Activated CD4-positive, alpha-beta T cell treated with anti-CD3 and anti-CD28 coated beads for 4 hours (primary cell): ENCODE measurements around the gene EYS.

Source experiments
- DNase-seq, 2 donors: peaks; one replicate each; pipeline ENCODE4 v3.0.0-alpha.2; 2020

EYS gene

GRCh38 chr6:64803470-64804166 is 903.4 kb downstream of the EYS start:
- no peak for DNase-seq

DNA sequence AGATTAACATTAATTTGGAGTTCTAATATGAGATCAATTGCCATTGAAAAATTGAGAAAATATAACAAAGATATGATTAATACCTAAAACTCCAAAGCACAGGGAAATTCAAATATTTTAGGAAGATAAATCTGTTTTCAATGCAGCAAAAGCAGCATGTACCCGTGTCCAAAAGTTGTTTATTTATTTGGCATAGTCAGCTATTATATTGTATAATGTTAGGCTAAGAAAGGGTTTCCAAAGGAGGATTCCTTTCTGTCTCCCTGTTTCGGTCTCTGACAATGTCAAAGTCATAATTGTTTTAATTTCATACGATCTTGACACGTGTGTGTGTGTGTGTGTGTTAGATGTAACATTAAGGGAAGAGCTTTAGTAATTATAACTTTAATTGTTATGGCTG is 914.5 kb downstream of the EYS start:
- DNase-seq: no peak

DNA sequence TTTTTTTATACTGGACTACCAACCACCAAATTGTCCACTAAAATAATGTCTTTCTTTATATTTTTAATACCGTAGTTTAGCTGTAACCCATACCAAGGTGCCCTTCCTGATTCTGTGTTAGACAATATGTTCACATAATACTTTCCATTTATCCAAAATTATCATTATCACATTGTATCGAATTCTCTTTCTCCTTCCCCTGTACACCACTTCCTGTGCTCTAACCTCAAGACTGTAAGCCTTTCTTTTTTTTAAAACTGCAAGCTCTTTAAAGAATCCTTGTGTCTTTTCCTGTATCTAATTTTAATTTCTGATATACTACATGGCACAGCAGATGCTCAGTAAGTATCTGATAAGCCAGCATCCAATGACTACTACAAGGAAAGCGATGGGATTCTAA is 917.5 kb downstream of the EYS start:
- no peak for DNase-seq

GRCh38 chr6:64786736-64787135 is 920.3 kb downstream of the EYS start:
- no peak for DNase-seq

- DNase-seq: no peak
Observed at GRCh38 chr6:64782877-64783276, 924.1 kb downstream of the EYS start.

DNA sequence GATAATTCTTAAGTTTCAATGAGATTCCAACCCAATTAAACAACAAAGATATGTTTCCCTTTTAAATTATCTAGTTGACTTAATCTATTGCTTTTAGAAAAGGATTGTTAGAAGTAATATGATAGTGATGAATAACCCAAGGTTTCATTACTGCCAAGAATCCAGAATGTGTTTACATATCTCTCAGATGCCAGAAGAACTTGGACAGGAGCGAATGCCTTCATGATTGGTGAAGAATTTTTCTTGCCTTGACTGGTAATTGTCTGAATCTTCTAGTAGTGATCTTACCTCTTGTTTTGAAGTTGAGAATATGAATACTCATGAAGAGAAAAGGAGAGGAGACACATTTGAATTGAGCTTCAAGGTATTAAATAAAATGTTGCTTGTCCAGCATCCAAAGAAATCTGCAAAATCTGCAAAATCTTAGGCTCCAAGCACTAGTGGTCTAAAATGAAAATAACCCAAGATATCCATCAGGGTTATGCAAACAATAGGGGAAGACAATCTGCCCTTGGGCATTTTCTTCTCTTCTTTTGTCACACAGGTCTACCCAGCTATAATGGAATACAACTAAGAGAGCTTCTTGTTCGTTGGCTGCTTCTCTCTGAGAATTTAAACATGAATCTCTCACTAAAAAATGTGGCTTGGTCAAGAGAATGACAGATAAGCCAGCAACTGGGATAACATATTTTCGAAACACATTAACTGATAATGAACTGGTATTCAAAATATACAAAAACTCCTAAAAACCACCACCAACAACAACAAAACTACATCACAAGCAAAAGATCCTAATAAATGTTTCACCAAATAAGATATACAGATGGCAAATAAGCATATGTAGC is 928.9 kb downstream of the EYS start:
- DNase-seq: no peak

GRCh38 chr6:64776359-64776758 is 930.7 kb downstream of the EYS start:
- no peak for DNase-seq

GRCh38 chr6:64774881-64775280 is 932.1 kb downstream of the EYS start:
- DNase-seq: no peak

DNA sequence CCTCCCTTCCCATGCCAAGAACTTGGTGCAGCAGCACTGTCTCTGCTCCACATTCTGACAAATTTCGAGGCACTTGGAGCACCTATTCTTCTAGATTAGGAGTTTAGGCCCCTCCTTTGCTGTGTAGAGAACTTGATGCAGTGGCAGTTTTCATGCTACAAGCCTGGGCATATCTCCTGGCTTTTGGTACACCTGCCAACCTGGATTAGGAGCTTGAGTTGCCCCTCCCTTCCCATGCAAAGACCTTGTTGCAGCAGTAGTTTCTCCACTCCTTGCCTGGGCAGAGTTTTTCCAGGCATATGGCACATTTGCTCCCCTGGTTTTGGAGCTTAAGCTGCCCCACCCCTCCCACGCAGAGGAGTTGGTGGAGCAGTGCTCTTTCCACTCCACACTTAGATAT is 956.1 kb downstream of the EYS start:
- DNase-seq: no peak

- no peak for DNase-seq
Observed at GRCh38 chr6:64737418-64737817, 969.6 kb downstream of the EYS start.

DNA sequence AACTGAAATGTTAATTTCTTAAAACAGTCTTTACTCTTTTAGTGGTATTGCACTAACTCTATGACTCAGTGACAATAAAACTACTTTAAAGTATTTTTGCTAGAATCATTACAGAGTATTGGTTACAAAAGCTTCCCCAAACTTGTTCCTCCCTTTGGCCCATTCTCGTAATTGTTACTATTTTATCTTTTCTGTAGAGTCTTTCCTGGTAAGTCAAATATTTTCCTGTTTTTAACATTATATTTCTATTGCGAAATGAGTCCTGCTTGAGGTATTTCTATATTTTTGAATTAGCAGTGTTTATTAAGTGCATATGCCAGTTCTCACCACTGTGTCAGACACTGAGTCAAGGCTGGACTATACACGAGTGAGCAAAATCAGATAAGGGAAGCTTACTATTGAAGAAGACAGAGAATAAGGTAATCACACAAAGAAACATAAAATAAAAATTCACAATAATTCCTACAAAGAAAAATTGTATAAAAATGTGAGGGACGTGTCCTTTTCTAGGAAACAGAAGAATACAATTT is 970.5 kb downstream of the EYS start:
- no peak for DNase-seq

GRCh38 chr6:64733433-64733832 is 973.6 kb downstream of the EYS start:
- DNase-seq: no peak

DNA sequence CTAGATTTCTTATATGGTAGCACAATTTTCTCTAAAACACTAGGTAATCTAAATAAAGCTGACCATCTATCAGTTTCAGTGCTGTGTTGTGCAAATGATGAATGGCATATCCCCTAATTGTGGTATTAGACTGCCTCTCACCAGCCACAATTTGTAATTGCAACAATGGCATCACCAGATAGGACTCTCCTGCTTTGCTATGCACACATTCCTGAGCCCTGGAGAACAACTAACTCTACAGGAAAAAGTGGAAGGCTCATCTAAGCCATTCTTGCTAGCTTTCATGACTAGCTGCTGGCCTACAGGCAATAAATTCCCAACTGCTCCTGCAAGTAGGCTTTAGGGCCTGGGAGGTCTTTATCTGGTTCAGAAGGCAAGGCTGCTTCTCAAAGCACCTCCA is 974.1 kb downstream of the EYS start:
- DNase-seq: no peak

DNA sequence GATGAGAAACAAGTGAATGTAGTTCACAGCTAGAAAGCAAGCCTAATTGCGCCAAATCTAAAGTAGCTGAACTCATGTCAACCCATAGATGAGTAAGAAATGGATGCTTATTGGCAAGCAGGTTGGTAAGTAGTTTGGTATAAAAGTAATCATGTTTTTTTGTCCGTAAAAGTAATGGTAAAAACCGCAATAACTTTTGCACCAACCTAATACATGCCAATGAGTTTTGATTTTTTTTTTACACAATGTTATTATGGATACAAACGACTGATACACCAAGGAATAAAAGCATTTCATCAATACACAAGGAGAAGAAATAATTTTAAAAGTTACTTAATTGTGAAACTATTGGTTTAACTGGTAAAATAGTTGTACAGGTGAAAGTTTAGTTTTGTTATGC is 977.5 kb downstream of the EYS start:
- DNase-seq: no peak

DNA sequence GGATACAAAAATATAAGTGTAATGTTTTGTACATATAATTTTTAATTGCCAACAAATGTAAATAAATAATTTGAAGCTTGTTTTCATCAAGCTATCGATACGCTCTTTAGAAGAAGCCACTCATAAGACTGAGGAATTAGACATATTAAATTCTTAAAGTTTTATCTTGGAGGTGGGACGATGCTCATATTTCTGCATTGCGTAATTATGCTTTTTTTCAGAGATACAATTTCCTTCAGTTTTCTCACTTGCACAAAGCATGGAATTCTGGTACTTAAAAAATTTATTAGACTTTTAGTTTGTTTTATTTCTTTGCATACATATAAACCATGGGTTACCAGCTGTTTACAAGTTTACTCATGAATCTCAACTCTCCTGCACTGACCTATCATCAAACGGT is 980.0 kb downstream of the EYS start:
- no peak for DNase-seq

DNA sequence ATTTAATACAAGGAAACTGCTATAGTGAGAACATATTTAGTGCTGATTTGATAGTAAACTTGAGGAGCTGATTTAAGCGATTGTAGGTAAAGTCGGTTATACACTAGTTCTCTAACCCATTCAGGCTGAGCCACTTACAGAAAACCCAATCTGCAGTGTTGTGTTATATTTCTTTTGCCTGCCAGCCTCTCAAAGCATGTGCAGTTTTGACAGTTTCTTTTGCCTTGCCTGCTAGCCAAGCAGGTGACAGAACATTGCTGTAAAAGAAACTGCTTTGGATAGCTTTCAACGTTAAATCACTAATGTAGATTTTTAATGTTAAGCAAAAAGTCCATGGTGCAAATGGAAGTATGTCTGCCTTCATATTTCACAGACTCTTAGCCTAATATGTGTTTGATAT is 982.9 kb downstream of the EYS start:
- no peak for DNase-seq

- no peak for DNase-seq
Observed at GRCh38 chr6:64723327-64724058, 983.5 kb downstream of the EYS start.

- no peak for DNase-seq
Observed at GRCh38 chr6:64721865-64722264, 985.2 kb downstream of the EYS start.

- no peak for DNase-seq
Observed at GRCh38 chr6:64717281-64717680, 989.7 kb downstream of the EYS start.

DNA sequence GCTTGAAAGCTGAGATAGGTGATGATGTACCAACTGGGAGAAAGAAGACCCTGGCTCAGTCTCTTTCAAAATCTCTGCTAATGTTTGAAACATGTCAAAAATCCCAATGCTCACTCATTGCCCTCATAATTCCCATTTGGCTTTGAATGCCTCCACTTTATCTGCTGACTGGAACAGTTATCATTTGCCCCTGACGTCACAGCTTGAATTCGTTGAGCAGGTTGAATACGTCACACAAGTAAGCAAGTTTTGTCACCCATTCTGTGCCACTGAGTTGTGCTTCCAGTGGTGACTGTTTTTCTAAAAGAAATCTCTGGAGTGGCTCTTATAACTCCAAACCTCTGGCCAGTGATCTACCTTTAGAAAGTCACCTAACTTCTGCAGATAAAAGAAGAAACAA is 991.4 kb downstream of the EYS start:
- DNase-seq: no peak

- no peak for DNase-seq
Observed at GRCh38 chr6:64714073-64714472, 993.0 kb downstream of the EYS start.

DNA sequence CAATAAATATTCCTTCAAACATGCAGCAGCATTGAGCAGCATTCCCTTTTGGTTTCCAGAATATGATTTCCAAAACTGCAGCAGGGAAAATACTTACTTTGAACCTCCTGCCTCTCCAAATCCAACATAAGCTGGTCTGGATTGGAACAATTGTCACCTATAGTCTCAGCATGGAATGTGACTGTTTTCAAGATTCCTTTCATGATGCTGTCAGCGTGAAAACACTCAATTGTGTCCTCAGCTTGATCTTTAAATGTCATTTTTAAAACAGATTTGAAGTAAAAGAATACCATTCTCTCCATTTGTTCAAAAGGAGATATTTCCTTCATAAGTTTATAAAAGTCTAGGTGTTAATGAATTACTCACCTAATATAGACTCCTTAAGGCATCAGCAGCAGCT is 993.9 kb downstream of the EYS start:
- DNase-seq: no peak

DNA sequence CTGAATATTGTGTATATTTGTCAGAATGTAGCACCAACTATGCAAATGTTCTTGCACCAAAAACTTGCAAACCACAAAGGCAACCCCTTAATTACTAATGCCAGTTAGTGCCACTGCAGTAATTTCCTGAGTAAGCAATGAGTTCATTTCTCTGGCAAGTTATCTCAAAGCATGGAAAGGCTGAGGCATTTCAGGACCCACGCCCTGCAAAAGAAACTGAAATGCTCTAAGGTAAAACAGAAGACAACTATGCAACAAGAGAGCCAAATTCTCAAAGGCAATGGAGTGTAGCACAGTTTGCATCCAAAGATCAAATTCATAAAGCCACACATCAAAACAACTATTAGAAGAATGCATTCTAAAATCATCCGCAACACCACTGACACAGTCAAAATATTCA is 994.4 kb downstream of the EYS start:
- DNase-seq: no peak

DNA sequence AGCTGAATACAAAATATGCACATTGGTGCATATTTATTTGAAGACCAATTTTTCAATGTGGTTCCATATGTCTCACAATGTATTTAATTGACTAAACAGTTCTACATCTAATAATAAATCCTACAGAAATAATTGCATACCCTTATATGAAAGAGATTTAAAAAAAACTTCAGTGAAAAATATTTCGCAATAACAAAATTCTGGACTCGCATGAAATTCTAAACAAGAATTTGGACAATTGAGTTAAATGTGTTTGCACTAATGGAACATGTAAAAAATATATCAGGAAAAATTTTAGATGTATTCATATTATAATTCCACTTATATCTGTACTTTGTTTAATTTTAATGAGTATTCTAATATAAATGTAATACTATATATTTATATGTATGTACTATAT is 1003.1 kb downstream of the EYS start:
- no peak for DNase-seq
